Central memory CD8-positive, alpha-beta T cell (primary cell): ENCODE data around the gene ABHD17A.
"Not testable (repeated sequence)": the region's sequence is repeated elsewhere in the genome, so short reads cannot be mapped to it uniquely, and the experiment has no call there.

Experiments
- ATAC-seq: fragments of 150-1000 bp; cut with Tn5 transposase; replicated peaks from 2 replicates; pipeline ENCODE4 v1.10.0; 2022; ENCODE audit warnings: mild to moderate bottlenecking, moderate FRiP score, moderate number of reproducible peaks; ENCODE audit not compliant: poor library complexity, severe bottlenecking; ENCODE audit errors: extremely low read depth
- DNase-seq, 2 donors: peaks; one replicate each; pipeline ENCODE4 v3.0.0; 2021; ENCODE audit warnings: low spot score in 2 of 2
- H3K27ac Mint-ChIP-seq: one replicate; pipeline ENCODE4 v1.8.0; 2022; ENCODE audit warnings: low read depth, mild to moderate bottlenecking, moderate library complexity, mixed read lengths
- H3K27me3 Mint-ChIP-seq: one replicate; pipeline ENCODE4 v1.8.0; 2022; ENCODE audit warnings: mixed read lengths
- H3K36me3 Mint-ChIP-seq: one replicate; pipeline ENCODE4 v1.8.0; 2022; ENCODE audit warnings: mild to moderate bottlenecking, moderate library complexity, mixed read lengths; ENCODE audit not compliant: insufficient read depth
- H3K4me1 Mint-ChIP-seq: one replicate; pipeline ENCODE4 v1.8.0; 2022; ENCODE audit warnings: mixed read lengths
- H3K4me3 Mint-ChIP-seq: one replicate; pipeline ENCODE4 v1.8.0; 2022; ENCODE audit warnings: mild to moderate bottlenecking, moderate library complexity, mixed read lengths
- H3K9me3 Mint-ChIP-seq: one replicate; pipeline ENCODE4 v1.8.0; 2022; ENCODE audit warnings: mixed read lengths

ABHD17A gene

DNA sequence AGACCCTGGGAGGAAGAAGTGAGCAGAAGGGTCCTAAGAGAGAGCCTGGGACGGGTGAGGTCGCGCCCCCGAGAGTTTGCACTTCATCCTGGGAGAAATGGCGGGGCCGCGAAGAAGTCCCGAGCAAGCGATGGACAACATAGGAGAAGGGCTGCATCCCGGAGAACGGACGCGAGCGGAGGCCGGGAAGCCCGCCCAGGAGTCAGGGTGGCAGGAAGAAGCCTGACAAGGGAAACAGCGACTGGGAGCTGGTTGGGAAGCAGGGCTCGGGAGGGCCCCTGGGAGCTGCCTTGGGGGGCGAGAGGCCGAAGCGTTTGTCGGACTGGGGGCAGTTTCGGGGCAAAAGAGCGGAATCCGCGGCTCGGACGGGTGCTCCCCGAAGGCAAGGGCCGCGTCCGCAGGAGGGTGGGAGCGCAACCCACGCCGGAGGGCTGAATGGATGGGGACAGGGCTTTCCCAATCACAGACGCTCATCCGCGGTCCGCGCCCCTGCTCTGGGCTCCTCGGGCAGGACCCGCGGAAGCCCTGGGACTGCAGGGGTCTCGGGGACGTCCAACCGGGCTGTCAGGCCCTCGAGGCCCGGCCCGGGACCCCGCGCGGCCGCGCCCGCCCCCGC, 469 bp downstream of the ABHD17A start:
- Mint-ChIP-seq H3K36me3 (peaks cover 41% of the 10 kb centered on the region), H3K4me1 (peaks cover 29% of the 10 kb centered on the region), H3K27me3 (no peaks in the 10 kb centered on the region), H3K4me3 (peak overlapping the region; percentile 98), H3K27ac (peak overlapping the region; percentile 99), H3K9me3 (no peaks in the 10 kb centered on the region)
- DNase-seq (no peak), ATAC-seq (no peak)

DNA sequence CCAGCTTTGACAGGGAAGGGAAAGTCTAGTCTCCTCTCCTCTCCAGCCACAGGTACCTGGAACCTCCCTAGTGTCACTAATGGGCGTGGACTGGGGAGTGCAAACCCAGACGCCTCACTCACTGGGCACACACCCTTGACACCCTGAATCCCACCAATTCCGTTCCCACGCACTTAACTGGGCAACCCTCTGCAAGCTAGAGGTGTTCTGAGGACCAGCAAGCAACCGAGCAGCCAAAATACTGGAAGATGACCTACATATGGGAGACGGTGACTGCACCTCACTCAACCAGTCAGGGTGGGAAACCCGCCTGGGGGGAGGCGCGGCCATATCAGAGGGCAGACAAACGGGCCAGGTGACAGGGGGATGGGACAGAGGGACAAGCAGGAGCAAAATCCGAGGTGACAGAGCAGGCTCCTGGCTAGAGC, 991 bp downstream of the ABHD17A start:
- peak overlapping the region; percentile 99 for H3K27ac Mint-ChIP-seq
- no peaks in the 10 kb centered on the region for H3K27me3 Mint-ChIP-seq
- H3K36me3 Mint-ChIP-seq, result peaks cover 41% of the 10 kb centered on the region
- peak overlapping the region; percentile 98 for H3K4me3 Mint-ChIP-seq
- peak; percentile 12 for ATAC-seq
- no peak for DNase-seq
- H3K9me3 Mint-ChIP-seq, result no peaks in the 10 kb centered on the region
- H3K4me1 Mint-ChIP-seq, result peaks cover 29% of the 10 kb centered on the region

DNA sequence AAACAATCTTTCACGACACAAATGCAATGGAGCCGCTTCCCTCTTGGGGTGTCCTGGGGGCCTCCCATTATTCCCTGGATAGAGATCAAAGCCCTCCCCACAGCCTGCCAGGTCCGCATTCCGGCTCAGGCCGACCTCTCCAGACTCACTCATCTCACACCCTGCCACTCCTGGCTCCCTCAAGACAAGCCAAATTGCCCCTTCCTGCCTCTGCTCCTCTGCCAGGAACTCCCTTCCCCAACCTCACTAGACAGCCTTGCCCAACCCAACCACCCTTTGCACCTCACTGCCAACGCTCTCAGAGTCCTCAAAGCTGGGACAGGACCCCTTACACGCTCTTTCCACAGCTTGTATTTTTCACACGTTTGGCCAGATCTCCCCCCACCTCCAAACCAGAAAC, 1.5 kb downstream of the ABHD17A start:
- Mint-ChIP-seq H3K27ac (peak overlapping the region; percentile 99), H3K27me3 (no peaks in the 10 kb centered on the region), H3K36me3 (peaks cover 41% of the 10 kb centered on the region), H3K4me3 (peak overlapping the region; percentile 98), H3K9me3 (no peaks in the 10 kb centered on the region), H3K4me1 (peaks cover 29% of the 10 kb centered on the region)
- peak; percentile 7 for ATAC-seq
- DNase-seq, result no peak

DNA sequence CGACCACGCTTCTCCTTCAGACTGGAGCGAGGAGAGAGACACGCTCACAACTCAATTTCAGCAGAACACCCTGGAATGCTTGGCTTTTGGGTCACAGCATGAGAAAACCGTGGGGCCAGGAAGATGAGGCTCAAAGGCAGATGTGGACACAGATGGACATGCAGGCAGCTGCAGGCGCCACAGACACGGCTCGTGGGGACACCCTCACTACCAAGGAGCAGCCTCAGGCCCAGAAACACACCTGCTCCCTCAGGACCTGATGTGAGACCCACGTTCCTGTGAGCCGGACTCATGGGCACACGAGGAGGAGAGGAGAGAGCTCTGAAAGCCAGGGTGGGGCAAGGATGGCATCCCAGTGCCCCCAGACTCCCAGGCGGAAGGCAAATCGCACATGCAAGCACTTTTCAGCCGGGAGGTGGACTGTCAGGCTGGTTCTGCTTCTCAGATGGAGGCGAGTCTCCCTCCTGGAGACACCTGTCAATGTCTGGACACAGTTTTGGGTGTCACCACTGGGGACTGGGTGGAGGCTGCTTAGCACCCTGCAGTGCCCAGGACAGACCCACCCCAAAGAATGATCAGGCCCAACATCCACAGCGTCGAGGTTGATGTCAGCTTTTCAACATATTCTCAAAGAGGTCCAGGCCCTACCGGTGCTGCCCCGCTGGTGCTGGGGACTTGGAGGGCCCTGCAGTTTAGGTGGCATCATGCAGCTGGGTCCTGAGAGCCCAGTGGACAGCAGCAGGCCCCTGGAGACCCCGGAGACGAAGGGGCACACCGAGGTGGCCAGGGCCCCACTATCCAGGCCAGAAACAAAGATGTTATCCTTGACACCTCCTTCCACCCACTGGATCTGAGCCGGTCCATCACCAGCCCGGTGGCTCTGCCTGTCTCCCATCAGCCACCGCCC, 2.3 kb downstream of the ABHD17A start:
- Mint-ChIP-seq H3K9me3 (no peaks in the 10 kb centered on the region), H3K4me3 (peak overlapping the region; percentile 98), H3K27me3 (no peaks in the 10 kb centered on the region), H3K4me1 (peaks cover 29% of the 10 kb centered on the region), H3K36me3 (peaks cover 42% of the 10 kb centered on the region), H3K27ac (peak overlapping the region; percentile 99)
- DNase-seq (no peak), ATAC-seq (no peak)

DNA sequence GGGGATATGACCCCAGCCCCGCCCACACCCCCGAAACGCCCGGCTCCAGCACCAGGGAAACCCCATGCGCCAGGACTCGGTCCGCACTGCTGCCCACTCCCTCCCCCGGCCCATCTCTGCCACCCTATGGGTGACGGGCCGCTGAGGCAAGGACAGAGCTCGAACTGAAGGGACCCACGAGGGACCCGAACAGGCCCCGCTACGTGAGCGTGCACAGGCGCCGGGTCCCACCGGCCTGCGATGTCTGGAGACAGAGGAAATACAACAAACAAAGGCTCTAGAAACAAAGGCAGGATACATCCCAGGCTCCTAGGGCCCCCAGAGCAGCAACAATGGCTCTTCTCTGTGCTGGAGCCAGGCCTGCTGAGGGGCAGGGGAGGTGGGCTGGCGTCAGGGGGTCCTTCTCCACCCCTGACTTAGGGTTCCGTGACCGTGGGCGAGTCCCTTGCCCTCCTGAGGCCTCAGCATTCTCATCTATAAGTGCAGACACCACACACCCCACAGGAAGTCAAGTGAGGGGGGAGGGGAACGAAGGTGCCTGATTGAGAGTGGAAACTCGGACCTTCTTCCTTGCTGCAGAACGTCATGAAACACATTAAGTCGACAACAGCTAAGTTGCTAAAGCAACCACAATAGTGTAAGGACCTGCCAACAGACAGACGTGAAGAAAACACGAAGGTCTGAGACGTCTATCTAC, 3.1 kb downstream of the ABHD17A start:
- H3K9me3 Mint-ChIP-seq, result no peaks in the 10 kb centered on the region
- H3K27me3 Mint-ChIP-seq, result no peaks in the 10 kb centered on the region
- H3K27ac Mint-ChIP-seq, result peak overlapping the region; percentile 99
- peak overlapping the region; percentile 98 for H3K4me3 Mint-ChIP-seq
- DNase-seq (peak; percentile 59 to 89), ATAC-seq (peak; percentile 74)
- H3K4me1 Mint-ChIP-seq, result peaks cover 29% of the 10 kb centered on the region
- peaks cover 40% of the 10 kb centered on the region for H3K36me3 Mint-ChIP-seq

DNA sequence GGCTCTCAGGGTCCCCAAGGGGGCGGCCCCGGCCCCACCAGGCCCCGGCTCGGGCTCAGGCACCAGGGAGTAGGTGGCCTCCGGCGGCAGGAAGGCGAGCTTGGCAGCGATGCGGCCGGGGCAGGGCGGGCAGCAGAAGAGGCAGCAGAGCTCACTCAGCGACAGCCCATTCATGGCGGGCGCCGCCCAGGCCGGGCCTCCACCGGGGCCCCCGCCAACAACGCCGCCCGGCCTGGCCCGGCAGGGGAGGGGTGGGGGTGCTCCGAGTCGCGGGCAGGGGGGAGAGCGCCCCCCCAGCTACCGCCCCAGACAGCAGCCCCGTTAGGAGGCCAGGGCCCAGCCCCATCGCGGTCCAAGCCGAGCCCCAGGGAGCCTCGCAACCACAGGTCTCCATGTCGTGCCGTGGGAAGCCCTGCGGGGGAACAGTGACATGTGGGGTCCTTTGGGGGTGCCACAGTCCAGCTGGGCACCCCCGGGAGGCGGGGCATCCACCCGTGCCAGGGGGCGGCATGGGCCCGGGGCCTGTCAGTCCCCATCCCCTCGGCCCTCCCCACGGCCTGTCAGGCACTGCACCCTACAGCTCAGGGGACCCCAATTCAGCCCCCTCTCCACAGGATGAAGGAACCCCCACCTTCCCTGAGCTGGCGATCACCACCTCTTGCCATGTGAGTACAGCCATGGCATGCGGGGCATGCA, 3.8 kb downstream of the ABHD17A start:
- ATAC-seq, DNase-seq, H3K27me3 Mint-ChIP-seq, H3K9me3 Mint-ChIP-seq: not testable (repeated sequence)
- peaks cover 44% of the 10 kb centered on the region for H3K36me3 Mint-ChIP-seq
- H3K4me1 Mint-ChIP-seq, result peaks cover 30% of the 10 kb centered on the region
- peak overlapping the region; percentile 99 for H3K27ac Mint-ChIP-seq
- peak overlapping the region; percentile 98 for H3K4me3 Mint-ChIP-seq

DNA sequence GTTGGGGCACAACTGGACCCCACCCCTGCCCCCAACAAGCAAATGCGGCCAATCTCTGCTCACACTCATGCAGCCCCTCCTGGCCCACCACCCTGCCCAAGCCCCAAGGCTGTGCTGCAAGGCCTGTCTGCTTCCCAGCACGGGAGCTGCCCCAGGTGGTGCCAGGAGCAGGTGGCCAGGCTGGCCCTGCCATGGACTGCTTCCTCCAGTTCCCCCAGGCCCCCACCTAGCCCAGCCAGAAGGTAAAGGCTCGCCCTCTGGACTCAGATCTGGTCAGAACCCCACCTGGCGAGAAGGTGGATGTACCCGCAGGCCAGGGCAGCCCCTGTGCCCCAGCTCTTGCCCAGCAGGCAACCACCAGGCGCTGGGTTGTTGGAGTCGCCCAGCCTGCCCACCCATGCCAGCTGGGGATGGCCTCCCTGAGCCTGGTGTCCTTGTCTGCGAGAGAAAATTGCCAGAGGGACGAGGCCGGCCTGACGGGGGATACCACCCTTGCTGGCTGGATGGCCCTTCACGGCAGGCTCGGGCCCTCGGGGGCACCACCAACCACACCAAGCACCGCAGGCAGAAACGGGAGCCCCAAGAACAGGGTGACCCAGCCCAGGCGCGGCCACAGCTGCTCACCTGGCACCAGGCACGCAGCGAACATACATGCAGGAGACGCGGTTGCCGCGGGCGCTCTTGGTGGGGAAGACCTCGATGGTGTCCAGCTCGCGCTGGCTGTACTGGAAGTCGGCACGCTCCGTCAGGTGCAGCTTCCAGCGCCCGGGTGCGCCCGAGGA, 4.5 kb downstream of the ABHD17A start:
- no peak for DNase-seq
- no peaks in the 10 kb centered on the region for H3K9me3 Mint-ChIP-seq
- H3K27me3 Mint-ChIP-seq, result no peaks in the 10 kb centered on the region
- peak overlapping the region; percentile 67 for H3K27ac Mint-ChIP-seq
- peak overlapping the region; percentile 56 for H3K4me3 Mint-ChIP-seq
- H3K36me3 Mint-ChIP-seq, result peaks cover 49% of the 10 kb centered on the region
- H3K4me1 Mint-ChIP-seq, result peaks cover 35% of the 10 kb centered on the region
- no peak for ATAC-seq

DNA sequence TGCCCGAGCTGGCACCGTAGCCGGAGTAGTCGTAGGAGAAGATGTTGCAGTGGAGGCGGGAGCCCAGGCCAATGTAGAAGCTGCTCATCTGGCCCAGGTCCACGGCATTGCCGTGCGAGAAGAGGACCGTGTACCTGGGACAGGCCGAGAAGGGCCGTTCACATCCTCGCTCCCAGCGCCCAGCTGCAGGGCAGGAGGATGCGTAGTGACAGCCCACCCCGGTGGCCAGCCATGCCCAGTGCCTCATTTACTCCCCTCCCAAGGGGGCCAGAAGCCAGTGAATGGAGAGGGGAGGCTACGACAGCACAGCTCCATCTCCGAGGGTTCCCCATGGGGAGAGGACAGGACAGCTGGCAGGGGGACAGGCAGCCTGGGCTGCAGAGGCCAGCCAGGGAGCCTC, 5.3 kb downstream of the ABHD17A start:
- H3K36me3 Mint-ChIP-seq, result peaks cover 51% of the 10 kb centered on the region
- H3K4me1 Mint-ChIP-seq, result peaks cover 43% of the 10 kb centered on the region

DNA sequence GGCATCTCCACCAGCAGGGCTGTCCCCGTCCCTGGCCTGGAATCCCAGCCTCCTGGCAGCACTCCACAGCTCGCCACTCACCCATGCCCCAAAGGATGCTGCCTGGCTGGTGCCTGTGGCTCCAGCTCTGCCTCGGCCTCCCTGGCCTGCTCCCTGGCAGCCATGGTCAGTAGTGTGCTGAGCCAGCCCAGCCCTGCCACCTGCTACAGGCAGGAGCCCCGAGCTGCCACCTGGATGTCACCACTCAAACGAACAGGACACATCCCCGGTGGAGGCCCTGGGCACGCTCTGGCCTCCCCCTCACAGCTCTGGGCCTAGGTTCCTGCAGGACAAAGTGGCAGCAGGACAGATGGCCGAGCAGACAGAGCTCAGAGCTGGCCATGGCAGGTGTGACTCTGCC, 6.7 kb downstream of the ABHD17A start:
- not testable (repeated sequence) for ATAC-seq, DNase-seq, H3K4me3 Mint-ChIP-seq, H3K27me3 Mint-ChIP-seq, H3K9me3 Mint-ChIP-seq
- peak overlapping the region; percentile 61 for H3K27ac Mint-ChIP-seq
- H3K4me1 Mint-ChIP-seq, result peaks cover 44% of the 10 kb centered on the region
- peaks cover 45% of the 10 kb centered on the region for H3K36me3 Mint-ChIP-seq

More for the DNA sequence above, 5.3 kb downstream of the ABHD17A start:
- DNase-seq, H3K27me3 Mint-ChIP-seq, ATAC-seq, H3K9me3 Mint-ChIP-seq: not testable (repeated sequence)
- Mint-ChIP-seq H3K4me3 (peak overlapping the region; percentile 56), H3K27ac (peak overlapping the region; percentile 67)

DNA sequence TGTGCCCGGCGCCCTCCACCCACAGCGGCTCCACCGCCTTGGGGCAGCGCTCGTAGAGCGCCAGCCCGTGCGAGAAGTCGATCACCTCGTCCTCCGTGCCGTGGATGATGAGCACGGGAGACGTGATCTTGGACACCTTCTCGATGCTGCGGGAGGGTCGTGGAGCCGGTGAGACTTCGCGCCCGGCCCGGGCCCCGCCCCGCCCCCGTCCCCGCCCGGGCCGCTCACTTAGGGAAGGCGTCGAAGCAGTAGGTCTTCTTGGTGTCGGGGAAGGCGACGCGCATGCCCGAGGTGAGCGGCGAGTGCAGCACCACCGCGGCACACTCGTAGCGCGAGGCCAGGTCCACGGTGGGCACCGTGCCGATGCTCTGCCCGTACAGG, 8.0 kb downstream of the ABHD17A start:
- H3K4me1 Mint-ChIP-seq, result peaks cover 31% of the 10 kb centered on the region
- H3K4me3 Mint-ChIP-seq, H3K27me3 Mint-ChIP-seq, H3K9me3 Mint-ChIP-seq, ATAC-seq, DNase-seq, H3K27ac Mint-ChIP-seq: not testable (repeated sequence)
- peaks cover 41% of the 10 kb centered on the region for H3K36me3 Mint-ChIP-seq

DNA sequence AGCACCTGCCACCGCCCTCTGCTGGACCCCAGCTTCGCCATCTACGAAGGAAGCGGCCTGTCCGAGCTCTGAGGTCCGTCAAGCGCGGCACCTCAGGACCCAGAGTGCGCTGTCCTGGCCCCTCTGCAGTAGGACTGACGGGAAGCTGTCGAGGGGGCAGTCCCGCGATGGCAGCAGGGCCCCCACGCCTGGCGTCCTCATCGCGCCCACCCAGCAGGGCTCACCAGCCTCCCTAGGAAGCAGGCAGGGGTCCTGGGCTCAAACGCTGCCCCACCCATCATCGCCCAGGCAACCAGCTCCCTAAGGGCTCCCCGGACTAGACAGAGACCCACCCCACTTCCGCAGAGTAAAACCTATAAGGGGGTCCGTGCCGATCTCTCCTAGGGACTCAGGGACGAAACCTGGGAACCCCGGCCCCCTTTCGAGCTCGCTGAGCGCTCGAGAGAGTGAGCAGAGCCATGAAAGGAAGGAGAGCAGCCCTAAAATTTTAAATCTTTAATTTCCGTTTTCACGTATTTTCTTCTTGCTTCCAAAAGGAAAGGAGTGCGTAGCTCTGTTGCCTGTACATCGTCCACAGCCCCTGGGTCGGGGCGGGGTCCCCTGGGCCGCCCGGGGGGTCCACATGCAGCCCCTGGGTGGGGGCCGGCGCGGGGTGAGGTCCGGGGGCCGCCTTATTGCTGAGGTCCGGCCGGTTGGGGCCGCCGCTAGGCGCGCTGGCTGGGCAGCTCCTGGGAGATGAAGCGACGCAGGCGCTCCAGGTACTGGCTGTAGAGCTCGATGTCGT, 8.6 kb downstream of the ABHD17A start:
- H3K27me3 Mint-ChIP-seq, DNase-seq, ATAC-seq, H3K9me3 Mint-ChIP-seq: not testable (repeated sequence)
- Mint-ChIP-seq H3K4me3 (peak overlapping the region; percentile 99), H3K36me3 (peaks cover 39% of the 10 kb centered on the region), H3K4me1 (peaks cover 26% of the 10 kb centered on the region), H3K27ac (peak overlapping the region; percentile 97)
